ENCODE results near the gene IPMK. TPM values are rescaled to one million over a fixed set of nuclear protein-coding genes. Genes with fewer than 3 reads are reported as not detected.

Gene IPMK
- total RNA-seq, 1 experiment from 2014 or later = 7.2 TPM

GRCh38 chr10:58175990-58176900 lies 91.4 kb downstream of the IPMK start:
- no peak overlapping the region for H2AFZ ChIP-seq (ENCODE audit: low read length)
- H2BK5ac ChIP-seq (ENCODE audit: insufficient read length, low read length) = no peak overlapping the region
- H4K8ac ChIP-seq (replicated peaks; ENCODE audit: insufficient read length, low read depth, low read length) = no peak overlapping the region
- no peak overlapping the region for H2AK5ac ChIP-seq (ENCODE audit: insufficient read length, low read length)
- no peaks in the 10 kb centered on the region for H3K4me1 Mint-ChIP-seq
- no peak overlapping the region for H4K5ac ChIP-seq (ENCODE audit: insufficient read length, low read depth, low read length)
- H3K27me3 Mint-ChIP-seq (ENCODE audit: low read depth) = no peaks in the 10 kb centered on the region
- H4K20me1 ChIP-seq (ENCODE audit: control insufficient read depth, insufficient read depth, insufficient read length) = no peaks in the 10 kb centered on the region
- no peak overlapping the region for H2BK120ac ChIP-seq (ENCODE audit: low read depth, low read length, poor library complexity, severe bottlenecking)
- no peak overlapping the region for H3K27ac ChIP-seq (ENCODE audit: insufficient read length, low read depth, low read length)
- no peak overlapping the region for H3K14ac ChIP-seq (ENCODE audit: insufficient read depth, low read length)
- H4K91ac ChIP-seq (ENCODE audit: insufficient read length, low read depth, low read length) = no peak overlapping the region
- no peak overlapping the region for H3K4ac ChIP-seq (ENCODE audit: low read depth, low read length)
- no peak overlapping the region for H3K4me2 ChIP-seq (ENCODE audit: insufficient read depth, insufficient read length, low read length)
- no CpG with 5 or more reads among the region's 2 CpGs for whole genome bisulfite sequencing (ENCODE audit: extremely low coverage, insufficient read length, low lambda C conversion rate)
- no peak overlapping the region for H3K4me3 Mint-ChIP-seq
- no peak for TF ChIP-seq CTCF (conservative IDR thresholded peaks at IDR 0.05)
- H3K27me3 ChIP-seq (ENCODE audit: insufficient read depth, low read length) = no peaks in the 10 kb centered on the region
- H3K79me1 ChIP-seq (ENCODE audit: insufficient read depth, low read depth, low read length, poor library complexity, severe bottlenecking) = no peaks in the 10 kb centered on the region
- H3K4me1 ChIP-seq (ENCODE audit: insufficient read depth, low read length) = no peaks in the 10 kb centered on the region
- H3K9me3 ChIP-seq (ENCODE audit: control insufficient read depth, low read depth, low read length) = no peaks in the 10 kb centered on the region
- H3K9me3 Mint-ChIP-seq = no peaks in the 10 kb centered on the region
- no peak overlapping the region for H3K27ac Mint-ChIP-seq
- H3K56ac ChIP-seq (ENCODE audit: insufficient read length, low read depth, low read length) = no peak overlapping the region
- no peak overlapping the region for H3K23ac ChIP-seq (ENCODE audit: insufficient read length, low read depth, low read length)
- no peaks in the 10 kb centered on the region for H3K36me3 Mint-ChIP-seq (ENCODE audit: insufficient read depth in 1 of 3, low read depth in 3 of 3)
- no peaks in the 10 kb centered on the region for H3K79me2 ChIP-seq (ENCODE audit: insufficient read depth, low read length)
- no peak overlapping the region for H2BK12ac ChIP-seq (ENCODE audit: insufficient read length, low read depth, low read length)
- H2BK15ac ChIP-seq (ENCODE audit: low read depth, low read length) = no peak overlapping the region
- no peak overlapping the region for H3K18ac ChIP-seq (ENCODE audit: insufficient read length, low read depth, low read length)
- no peaks in the 10 kb centered on the region for H3K23me2 ChIP-seq (ENCODE audit: insufficient read length, low read depth, low read length, poor library complexity, severe bottlenecking)
- DNase-seq = no peak
- H3T11ph ChIP-seq (ENCODE audit: low read length) = no peak overlapping the region
- H3K9ac ChIP-seq (ENCODE audit: extremely low read depth, insufficient read length, low read length) = no peak overlapping the region
- no peak overlapping the region for H2BK20ac ChIP-seq (ENCODE audit: low read depth, low read length, poor library complexity, severe bottlenecking)
